Peyer's patch (tissue), 4 donors: ENCODE data around the gene RALGPS2.

Experiments used
- CTCF ChIP-seq, 6 experiments: fragments of 450-650 bp in 4 of 6; fragments of 200-600 bp in 2 of 6; sonication (generic) in 1 of 6; IDR thresholded peaks; one replicate each; pipeline ENCODE4 v1.5.1; 2017 to 2019; ENCODE audit warnings: antibody characterized with exemption in 6 of 6, mild to moderate bottlenecking in 3 of 6, moderate library complexity in 1 of 6
- POLR2A ChIP-seq, 2 donors: fragments of 450-650 bp; IDR thresholded peaks; one replicate each; pipeline ENCODE4 v1.5.1; 2017; ENCODE audit warnings: antibody characterized with exemption in 2 of 2, mild to moderate bottlenecking in 2 of 2, moderate library complexity in 2 of 2

GRCh38 chr1:178810585-178810984, 85.5 kb downstream of the RALGPS2 start:
- TF ChIP-seq CTCF (IDR thresholded peaks at IDR 0.05) (no peak), POLR2A (IDR thresholded peaks at IDR 0.05) (no peak)
